Neuron (in vitro differentiated cells): Measurements from ENCODE around the gene EIF4G2.
A peak's percentile ranks its signal among the peaks of the same experiment; 100 is the strongest.

Experiments
- H2AFZ ChIP-seq: one replicate; pipeline ENCODE4 v1.6.1; 2013; ENCODE audit warnings: low read depth, mild to moderate bottlenecking, inconsistent platforms, low read length, moderate library complexity
- H3K27me3 ChIP-seq: one replicate; pipeline ENCODE4 v1.6.1; 2013; ENCODE audit warnings: low read length; ENCODE audit not compliant: insufficient read depth
- H3K36me3 ChIP-seq: one replicate; pipeline ENCODE4 v1.6.1; 2013; ENCODE audit warnings: low read length; ENCODE audit not compliant: insufficient read depth
- H3K4me1 ChIP-seq: one replicate; pipeline ENCODE4 v1.6.1; 2013; ENCODE audit warnings: low read length; ENCODE audit not compliant: insufficient read depth
- H3K4me3 ChIP-seq: 2 replicates; pipeline ENCODE4 v1.5.1; 2013; ENCODE audit warnings: mild to moderate bottlenecking, low read length, moderate library complexity
- H3K9me3 ChIP-seq: one replicate; pipeline ENCODE4 v1.6.1; 2013; ENCODE audit warnings: low read length

Gene EIF4G2

GRCh38 chr11:10803676-10804075 is 5.0 kb downstream of the EIF4G2 start:
- no peak overlapping the region for H3K4me3 ChIP-seq
- no peaks in the 10 kb centered on the region for H3K27me3 ChIP-seq
- H3K4me1 ChIP-seq: peaks cover 20% of the 10 kb centered on the region
- H3K36me3 ChIP-seq: peaks cover 88% of the 10 kb centered on the region
- H2AFZ ChIP-seq: no peak overlapping the region
- no peaks in the 10 kb centered on the region for H3K9me3 ChIP-seq

DNA sequence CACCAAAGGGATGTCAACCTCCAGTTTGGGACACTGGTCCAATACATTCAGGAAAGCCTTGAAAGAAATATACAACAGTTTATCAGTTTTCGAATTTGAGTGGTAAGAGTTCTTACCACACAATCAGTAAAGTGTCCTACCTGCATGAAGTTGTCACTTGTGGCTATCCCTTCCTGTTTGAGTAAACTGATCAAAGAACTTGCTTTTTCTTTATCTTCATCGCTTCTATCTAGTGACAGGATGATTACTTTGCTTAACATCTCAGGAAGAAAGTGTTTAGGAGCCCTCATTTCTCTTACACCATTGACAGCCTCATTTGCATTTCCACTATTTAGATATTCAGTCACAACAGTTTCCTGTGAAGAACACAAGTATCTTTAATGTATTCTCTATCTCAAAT is 8.4 kb downstream of the EIF4G2 start:
- no peak overlapping the region for H3K4me3 ChIP-seq
- no peak overlapping the region for H2AFZ ChIP-seq
- H3K36me3 ChIP-seq: peaks cover 92% of the 10 kb centered on the region
- H3K4me1 ChIP-seq: peaks cover 7% of the 10 kb centered on the region
- H3K27me3 ChIP-seq: no peaks in the 10 kb centered on the region
- no peaks in the 10 kb centered on the region for H3K9me3 ChIP-seq

GRCh38 chr11:10798330-10798928 is 10.3 kb downstream of the EIF4G2 start:
- Histone ChIP-seq H3K36me3 (peaks cover 73% of the 10 kb centered on the region), H3K4me3 (no peak overlapping the region), H3K27me3 (no peaks in the 10 kb centered on the region), H2AFZ (no peak overlapping the region), H3K9me3 (no peaks in the 10 kb centered on the region), H3K4me1 (no peaks in the 10 kb centered on the region)

- H3K36me3 ChIP-seq: peaks cover 64% of the 10 kb centered on the region
- no peaks in the 10 kb centered on the region for H3K4me1 ChIP-seq
- no peaks in the 10 kb centered on the region for H3K27me3 ChIP-seq
- H3K4me3 ChIP-seq: no peak overlapping the region
- no peak overlapping the region for H2AFZ ChIP-seq
- no peaks in the 10 kb centered on the region for H3K9me3 ChIP-seq
Observed at GRCh38 chr11:10797531-10797930, 11.2 kb downstream of the EIF4G2 start.

DNA sequence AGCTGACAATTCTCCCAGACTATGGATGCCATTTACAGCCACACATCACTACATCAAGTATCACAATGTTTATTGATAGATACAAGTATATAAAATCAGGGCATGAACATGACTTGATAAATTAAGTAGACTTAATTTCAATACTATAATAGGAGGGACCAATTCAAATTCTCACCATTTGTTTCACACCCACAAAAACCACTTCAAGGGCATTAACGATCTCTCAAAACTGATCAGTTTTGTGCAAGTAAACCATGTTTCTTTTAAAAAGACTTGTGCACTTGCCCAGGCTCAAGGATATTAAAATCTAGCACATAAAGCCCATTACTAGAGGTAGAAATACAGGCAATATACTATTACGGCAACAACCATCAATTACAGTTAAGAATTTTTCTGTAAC is 11.7 kb downstream of the EIF4G2 start:
- Histone ChIP-seq H3K27me3 (no peaks in the 10 kb centered on the region), H3K9me3 (no peaks in the 10 kb centered on the region), H3K4me1 (no peaks in the 10 kb centered on the region), H3K36me3 (peaks cover 59% of the 10 kb centered on the region), H3K4me3 (no peak overlapping the region), H2AFZ (no peak overlapping the region)

- Histone ChIP-seq H2AFZ (no peak overlapping the region), H3K27me3 (no peaks in the 10 kb centered on the region), H3K4me1 (no peaks in the 10 kb centered on the region), H3K9me3 (no peaks in the 10 kb centered on the region), H3K36me3 (peaks cover 51% of the 10 kb centered on the region), H3K4me3 (no peak overlapping the region)
Observed at GRCh38 chr11:10796191-10796590, 12.5 kb downstream of the EIF4G2 start.

DNA sequence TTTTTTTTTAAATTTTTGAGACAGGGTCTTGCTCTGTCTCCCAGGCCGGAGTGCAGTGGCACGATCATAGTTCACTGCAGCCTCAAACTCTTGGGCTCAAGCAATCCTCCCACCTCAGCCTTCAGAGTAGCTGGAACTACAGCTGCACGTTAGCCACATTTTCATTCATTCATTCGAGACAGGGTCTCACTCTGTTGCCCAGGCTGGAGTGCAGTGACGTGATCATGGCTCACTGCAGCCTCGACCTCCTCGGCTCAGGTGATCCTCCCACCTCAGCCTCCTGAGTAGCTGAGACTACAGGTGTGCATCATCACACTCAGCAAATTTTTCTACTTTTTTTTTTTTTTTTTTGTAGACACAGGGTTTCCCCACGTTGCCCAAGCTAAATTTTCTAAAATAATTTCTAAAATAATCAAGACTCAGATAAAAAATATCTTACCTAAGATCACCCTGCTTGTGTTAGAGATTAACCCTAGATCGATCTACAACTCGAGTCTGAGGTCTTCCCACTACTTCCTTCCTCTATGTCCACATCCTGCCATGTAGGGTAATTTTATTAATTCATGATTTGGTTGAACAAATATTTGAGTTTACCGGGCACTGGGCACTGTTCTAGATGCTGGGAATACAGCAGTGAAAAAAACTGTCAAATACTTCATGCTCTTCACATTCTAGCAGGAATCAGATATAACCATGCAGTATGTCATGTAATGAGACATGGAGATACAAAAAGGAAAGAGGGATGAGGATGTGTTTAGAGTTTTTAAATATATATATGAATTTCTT is 15.1 kb downstream of the EIF4G2 start:
- Histone ChIP-seq H3K36me3 (peaks cover 26% of the 10 kb centered on the region), H2AFZ (no peak overlapping the region), H3K27me3 (no peaks in the 10 kb centered on the region), H3K4me3 (no peak overlapping the region), H3K4me1 (no peaks in the 10 kb centered on the region), H3K9me3 (no peaks in the 10 kb centered on the region)

- H3K4me3 ChIP-seq: no peak overlapping the region
- H2AFZ ChIP-seq: no peak overlapping the region
- H3K36me3 ChIP-seq: peaks cover 14% of the 10 kb centered on the region
- no peaks in the 10 kb centered on the region for H3K4me1 ChIP-seq
- no peaks in the 10 kb centered on the region for H3K27me3 ChIP-seq
- no peaks in the 10 kb centered on the region for H3K9me3 ChIP-seq
Observed at GRCh38 chr11:10792385-10793068, 16.2 kb downstream of the EIF4G2 start.

DNA sequence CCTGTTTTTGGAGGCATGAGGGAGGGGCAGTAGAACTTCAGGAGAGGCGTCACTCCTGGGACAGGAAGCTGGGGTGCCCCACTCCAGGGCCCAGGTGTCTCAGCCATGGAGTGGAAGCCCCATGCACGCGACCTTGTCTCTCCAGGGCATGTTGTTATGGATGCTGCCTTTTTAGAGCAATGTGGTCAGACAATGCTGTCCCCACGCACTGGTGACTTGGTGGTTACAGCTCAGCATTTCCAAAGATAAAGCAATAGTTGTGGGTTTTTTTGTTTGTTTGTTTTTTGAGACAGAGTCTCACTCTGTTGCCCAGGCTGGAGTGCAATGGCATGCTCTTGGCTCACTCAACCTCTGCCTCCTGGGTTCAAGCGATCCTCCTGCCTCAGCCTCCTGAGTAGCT is 22.3 kb downstream of the EIF4G2 start:
- H3K27me3 ChIP-seq: no peaks in the 10 kb centered on the region
- H3K9me3 ChIP-seq: no peaks in the 10 kb centered on the region
- no peak overlapping the region for H2AFZ ChIP-seq
- H3K4me3 ChIP-seq: no peak overlapping the region
- H3K36me3 ChIP-seq: no peaks in the 10 kb centered on the region
- H3K4me1 ChIP-seq: peaks cover 10% of the 10 kb centered on the region

GRCh38 chr11:10785146-10785474 is 23.6 kb downstream of the EIF4G2 start:
- Histone ChIP-seq H3K4me1 (peaks cover 10% of the 10 kb centered on the region), H3K36me3 (peaks cover under 1% of the 10 kb centered on the region), H3K27me3 (no peaks in the 10 kb centered on the region), H3K9me3 (no peaks in the 10 kb centered on the region), H3K4me3 (no peak overlapping the region), H2AFZ (peak overlapping the region; percentile 11)

- Histone ChIP-seq H3K27me3 (no peaks in the 10 kb centered on the region), H3K4me3 (no peak overlapping the region), H3K4me1 (peaks cover 10% of the 10 kb centered on the region), H2AFZ (peak overlapping the region; percentile 11), H3K9me3 (no peaks in the 10 kb centered on the region), H3K36me3 (peaks cover 7% of the 10 kb centered on the region)
Observed at GRCh38 chr11:10784232-10785145, 24.2 kb downstream of the EIF4G2 start.

- peaks cover 48% of the 10 kb centered on the region for H3K36me3 ChIP-seq
Observed at GRCh38 chr11:10780040-10780439, 28.7 kb downstream of the EIF4G2 start.

GRCh38 chr11:10779086-10779485 is 29.6 kb downstream of the EIF4G2 start:
- Histone ChIP-seq H3K9me3 (no peaks in the 10 kb centered on the region), H2AFZ (no peak overlapping the region), H3K27me3 (no peaks in the 10 kb centered on the region), H3K4me1 (no peaks in the 10 kb centered on the region), H3K4me3 (no peak overlapping the region), H3K36me3 (peaks cover 57% of the 10 kb centered on the region)

More at GRCh38 chr11:10780040-10780439, 28.7 kb downstream of the EIF4G2 start:
- Histone ChIP-seq H3K4me3 (no peak overlapping the region), H2AFZ (no peak overlapping the region), H3K27me3 (no peaks in the 10 kb centered on the region), H3K9me3 (no peaks in the 10 kb centered on the region), H3K4me1 (peaks cover 9% of the 10 kb centered on the region)
